Midbrain (tissue), 1 donor: ENCODE results near the gene FPR3.
"Not testable (repeated sequence)": the region's sequence is repeated elsewhere in the genome, so short reads cannot be mapped to it uniquely, and the experiment has no call there.

Experiments
- DNase-seq: peaks from one replicate; lab custom pipeline; 2025; lab: John Stamatoyannopoulos, UW

The FPR3 gene, protein sequence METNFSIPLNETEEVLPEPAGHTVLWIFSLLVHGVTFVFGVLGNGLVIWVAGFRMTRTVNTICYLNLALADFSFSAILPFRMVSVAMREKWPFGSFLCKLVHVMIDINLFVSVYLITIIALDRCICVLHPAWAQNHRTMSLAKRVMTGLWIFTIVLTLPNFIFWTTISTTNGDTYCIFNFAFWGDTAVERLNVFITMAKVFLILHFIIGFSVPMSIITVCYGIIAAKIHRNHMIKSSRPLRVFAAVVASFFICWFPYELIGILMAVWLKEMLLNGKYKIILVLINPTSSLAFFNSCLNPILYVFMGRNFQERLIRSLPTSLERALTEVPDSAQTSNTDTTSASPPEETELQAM

DNA sequence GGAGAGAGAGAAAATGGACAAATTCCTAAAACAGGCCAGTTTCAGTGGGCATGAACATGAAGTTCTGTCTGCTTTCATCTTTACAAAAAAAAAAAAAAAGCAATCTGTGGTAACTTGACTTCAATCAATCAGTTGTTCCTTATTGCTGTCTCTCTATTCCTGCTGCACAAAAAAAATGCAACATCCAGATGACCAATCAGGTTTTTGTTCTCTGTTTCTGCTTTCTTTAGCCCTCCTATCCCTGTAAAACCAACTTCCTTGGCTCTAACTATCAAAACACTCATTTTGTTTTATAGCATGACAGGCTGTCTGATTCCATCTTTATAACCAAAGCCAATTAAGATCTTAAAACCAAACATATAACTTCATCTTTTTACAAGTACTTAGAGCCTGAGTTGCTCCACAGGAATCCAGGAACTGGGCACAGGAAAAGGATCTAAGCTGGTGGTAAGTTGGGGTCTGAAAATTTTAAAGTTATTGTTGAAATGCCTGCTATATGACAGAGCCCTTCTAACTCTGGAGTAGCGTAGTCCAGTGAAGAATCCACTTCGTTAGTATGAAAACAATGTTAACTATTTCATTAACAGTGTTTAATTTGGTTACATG, at the start of gene FPR3:
Gene FPR3, plus strand, starts transcription at position 273 of the 606 bp plus-strand sequence. CDS start 28,592 bp downstream, outside the sequence.
- DNase-seq, result no peak

DNA sequence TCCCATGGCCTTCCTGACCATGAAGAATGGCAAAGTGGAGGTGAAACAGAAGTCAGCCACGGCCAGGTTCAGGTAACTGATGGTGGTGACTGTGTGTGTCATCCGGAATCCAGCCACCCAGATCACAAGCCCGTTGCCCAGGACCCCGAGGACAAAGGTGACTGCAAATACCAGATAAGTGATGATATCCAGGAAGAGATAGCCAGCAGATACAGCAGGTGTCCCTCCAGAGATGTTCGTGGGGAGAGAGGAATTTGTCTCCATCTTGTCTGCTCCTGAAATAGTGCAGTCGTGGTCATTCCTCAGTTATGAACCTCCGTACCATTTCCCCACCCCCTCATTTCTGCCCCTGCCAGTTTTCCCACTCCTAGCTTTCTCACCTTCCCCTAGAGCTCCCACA, 48.2 kb upstream of the FPR3 start:
- DNase-seq, result no peak

DNA sequence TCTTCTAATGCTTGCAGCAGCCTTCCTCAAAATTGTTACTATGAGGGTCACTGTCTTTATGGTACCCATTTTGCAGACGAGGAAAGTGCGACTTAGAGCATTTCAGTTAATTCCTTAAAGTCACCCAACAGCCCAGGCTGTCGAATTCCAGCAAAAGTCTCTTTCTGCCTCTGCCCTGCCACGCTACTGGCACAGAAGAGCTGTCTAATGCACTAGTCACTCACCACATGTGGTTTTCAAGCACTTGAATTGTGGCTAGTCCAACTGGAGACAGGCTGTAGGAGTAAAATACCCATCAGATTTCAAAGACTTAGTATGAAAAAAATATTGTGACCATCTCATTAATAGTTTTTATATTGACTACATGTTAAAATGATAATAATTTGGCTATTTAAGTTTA, 45.0 kb upstream of the FPR3 start:
- DNase-seq, result no peak

GRCh38 chr19:51750400-51751094, 44.4 kb upstream of the FPR3 start:
- no peak for DNase-seq

GRCh38 chr19:51751655-51752054, 43.3 kb upstream of the FPR3 start, which contains the start of gene FPR1:
Gene FPR1 (minus strand): TSS chr19:51751878. CDS start chr19:51746994, 4,884 bp downstream.
- DNase-seq, result peak; percentile 28

DNA sequence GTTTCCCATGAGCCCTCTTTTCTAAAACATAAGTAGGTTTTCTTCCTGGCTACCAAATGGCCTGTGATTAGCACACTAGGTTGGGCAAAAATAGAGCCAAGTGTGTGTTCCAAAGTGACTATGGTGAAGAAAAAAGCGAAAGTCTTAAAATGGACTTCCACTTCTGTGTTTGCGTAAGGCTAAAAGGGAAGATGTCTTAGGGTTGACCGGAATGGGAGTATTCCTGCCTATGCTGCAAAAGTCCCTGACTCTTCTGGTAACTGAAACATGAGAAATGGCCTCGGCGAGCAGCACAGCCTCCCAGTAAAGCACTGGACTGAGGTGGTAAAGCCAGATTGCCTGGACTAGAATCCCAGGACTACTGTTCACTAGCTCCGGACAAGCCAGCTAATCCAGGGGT, 40.8 kb upstream of the FPR3 start:
- DNase-seq, result peak; percentile 47

DNA sequence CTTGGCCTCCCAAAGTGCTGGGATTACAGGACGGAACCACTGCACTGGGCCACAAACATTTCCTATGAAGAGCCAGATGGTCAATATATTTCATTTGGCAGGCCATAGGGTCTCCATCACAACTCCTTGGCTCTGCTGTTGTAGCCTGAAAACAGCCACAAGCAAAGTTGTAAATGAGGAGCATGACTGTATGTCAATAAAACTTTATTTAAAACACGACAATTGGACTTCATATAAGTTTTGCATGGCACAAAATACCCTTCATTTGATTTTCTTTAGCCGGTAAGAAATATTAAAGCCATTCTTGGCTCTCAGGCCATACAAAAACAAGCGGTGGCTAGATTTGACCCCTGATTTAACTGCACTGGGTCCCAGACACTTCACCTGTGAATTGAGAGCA, 40.2 kb upstream of the FPR3 start:
- DNase-seq, result no peak

DNA sequence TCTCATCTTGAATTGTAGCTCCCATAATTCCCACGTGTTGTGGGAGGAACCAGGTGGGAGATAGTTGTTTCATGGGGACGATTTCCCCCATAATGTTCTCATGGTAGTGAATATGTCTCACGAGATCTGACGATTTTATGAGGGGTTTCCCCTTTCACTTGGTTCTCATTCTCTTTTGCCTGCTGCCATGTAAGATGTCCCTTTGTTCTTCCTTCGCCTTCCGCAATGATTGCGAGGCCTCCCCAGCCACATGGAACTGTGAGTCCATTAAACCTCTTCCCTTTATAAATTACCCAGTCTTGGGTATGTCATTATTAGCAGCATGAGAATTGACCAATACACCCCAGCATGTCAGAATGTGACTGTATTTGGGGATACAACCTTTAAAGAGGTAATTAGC, 39.4 kb upstream of the FPR3 start:
- DNase-seq, result no peak

- DNase-seq, result no peak
Observed at GRCh38 chr19:51760697-51761356, 34.1 kb upstream of the FPR3 start, which contains the start of gene FPR2. Gene FPR2 (plus strand): TSS chr19:51761180. CDS start chr19:51768659, 7,479 bp downstream.

- no peak for DNase-seq
Observed at GRCh38 chr19:51761696-51762095, 33.3 kb upstream of the FPR3 start.

- DNase-seq, result no peak
Observed at GRCh38 chr19:51765086-51765485, 29.9 kb upstream of the FPR3 start.

DNA sequence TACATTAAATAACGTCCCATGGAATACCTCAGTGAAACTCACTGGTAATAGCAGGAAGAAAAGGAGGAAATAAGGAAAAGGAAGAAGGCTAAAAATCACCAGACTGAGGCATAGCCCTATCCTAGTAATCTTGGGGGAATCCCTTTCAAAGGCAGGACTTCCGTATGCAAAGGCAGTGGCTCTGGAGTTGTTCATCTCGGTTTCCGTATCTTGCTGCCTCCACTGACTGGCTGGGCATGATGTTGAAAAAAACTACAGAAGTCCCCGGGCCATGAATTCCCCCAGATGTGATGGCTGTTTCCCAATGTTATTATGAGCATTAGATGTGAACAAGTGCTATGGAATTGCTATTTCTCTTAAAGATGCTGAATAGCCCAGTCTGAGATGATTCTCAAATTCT, 28.5 kb upstream of the FPR3 start:
- DNase-seq, result no peak

DNA sequence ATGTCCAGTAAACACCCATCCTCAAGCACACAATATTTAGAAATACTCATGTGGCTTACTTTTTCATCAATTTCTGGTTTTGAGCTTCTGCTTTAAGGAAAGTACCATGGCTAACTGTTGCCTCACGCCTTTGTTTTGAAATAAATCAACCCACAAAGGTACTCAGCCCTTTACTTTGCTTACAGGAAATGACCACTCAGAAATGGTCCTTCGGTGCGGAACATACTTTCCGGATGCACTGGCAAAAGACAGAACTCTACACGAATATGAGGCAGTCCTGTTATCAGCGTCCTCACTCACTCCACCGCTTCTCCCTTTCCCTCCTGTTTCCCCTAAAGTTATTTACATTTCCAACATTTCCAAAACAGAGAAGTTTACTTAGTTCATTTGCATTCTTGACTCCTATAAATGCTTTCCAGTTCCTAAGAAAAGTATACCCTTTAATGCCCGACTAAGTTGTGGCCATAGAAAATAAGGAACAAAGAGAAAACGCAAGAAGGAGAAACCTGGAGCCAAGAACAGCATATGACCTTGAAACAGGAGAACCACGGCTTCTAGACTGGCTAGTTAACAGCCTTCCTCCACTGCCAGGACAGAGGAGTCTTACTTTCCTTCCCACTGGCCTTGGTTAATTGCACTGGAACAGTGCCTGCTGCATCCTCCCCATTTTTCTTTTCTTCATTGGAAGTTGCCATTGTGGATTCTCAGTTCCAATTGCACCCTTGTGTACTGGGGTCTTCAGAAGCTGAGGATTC, 23.4 kb upstream of the FPR3 start:
- no peak for DNase-seq

DNA sequence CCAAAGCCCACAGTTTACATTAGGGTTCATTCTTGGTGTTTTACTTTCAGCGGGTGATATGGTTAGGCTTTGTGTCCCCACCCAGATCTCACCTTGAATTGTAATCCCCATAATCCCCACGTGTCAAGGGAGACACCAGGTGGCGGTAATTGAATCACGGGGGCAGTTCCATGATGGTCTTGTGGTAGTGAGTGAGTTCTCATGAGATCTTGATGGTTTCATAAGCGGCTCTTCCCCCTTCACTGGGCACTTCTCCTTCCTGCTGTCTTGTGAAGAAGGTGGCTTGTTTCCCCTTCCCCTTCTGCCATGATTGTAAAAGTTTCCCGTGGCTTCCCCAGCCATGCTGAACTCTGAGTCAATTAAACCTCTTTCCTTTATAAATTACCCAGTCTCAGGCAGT, 22.0 kb upstream of the FPR3 start:
- DNase-seq, result no peak

- not testable (repeated sequence) for DNase-seq
Observed at GRCh38 chr19:51776561-51776960, 18.4 kb upstream of the FPR3 start.

DNA sequence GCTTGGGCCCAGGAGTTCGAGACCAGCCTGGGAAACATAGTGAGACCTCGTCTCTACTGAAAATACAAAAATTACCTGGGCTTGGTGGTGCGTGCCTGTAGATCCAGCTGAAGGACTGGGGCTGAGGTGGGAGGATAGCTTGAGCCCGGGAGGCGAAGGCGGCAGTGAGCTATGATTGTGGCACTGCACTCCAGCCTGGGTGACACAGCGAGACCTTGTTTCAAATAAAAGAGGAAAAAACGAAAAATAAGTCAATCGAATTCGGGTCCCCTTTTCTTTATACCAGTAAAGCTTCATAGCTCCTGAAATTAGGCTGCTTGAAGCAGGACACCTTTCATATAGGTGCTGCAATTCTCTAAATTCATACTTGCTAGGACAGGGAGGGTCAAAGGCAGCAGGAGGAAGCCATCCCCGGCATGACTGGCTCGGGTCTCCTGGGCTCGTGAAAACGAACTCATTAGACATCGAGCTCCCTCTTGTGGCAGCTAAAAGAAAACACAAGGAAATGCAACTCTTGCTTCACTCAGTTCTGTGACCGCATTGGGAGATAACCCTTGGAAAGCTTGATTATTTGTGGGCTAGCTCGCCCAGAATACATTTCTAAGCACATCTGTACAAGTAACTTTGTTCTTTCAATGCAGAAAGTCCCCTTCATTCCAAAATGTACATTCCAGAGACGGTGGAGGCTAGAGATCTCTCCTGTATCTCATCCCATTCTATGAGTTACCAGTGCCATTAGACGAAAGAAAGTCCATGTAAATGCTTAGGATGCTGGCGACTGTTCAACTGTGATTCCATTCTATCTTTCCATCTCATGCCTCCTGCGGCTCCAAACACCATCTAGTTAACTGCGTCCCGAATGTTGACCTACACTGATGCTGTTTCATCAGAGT, 17.1 kb upstream of the FPR3 start:
- peak; percentile 82 for DNase-seq

DNA sequence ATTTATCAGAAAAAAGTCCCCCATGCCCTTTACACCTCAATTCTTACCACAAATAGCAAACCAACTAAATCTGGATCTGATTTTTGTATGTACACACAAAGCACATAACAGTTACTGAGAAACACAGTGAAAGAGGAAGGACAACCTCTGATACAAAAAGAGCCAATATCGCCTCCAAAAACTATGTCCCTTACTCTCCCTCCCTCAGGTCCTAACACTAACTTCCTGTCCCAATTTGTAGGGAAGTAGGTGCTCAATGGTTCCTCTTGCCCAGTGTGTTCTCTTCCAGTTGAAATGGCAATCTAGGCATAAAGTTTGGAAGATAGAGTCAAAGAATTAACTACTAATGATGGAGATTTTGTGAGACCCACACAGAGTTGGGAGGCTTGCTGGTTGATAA, 15.8 kb upstream of the FPR3 start:
- DNase-seq, result no peak

DNA sequence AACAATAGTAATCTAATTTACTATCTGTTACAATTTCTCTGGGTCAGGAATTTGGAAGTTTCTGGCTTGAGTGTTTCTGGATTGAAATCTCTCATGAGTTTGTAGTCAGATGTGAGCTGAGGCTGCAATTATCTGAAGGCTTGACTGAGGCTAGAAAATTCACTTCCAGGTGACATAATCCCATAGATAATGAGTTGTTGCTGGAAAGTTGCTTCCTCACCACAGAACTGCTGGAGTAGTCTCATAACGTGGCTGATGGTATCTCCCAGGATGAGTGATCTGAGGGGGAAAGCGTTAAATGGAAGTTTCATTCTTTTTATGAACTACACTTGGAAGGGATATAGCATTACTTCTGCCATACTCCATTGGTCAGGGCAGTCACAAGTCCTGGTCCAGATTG, 15.3 kb upstream of the FPR3 start:
- no peak for DNase-seq

DNA sequence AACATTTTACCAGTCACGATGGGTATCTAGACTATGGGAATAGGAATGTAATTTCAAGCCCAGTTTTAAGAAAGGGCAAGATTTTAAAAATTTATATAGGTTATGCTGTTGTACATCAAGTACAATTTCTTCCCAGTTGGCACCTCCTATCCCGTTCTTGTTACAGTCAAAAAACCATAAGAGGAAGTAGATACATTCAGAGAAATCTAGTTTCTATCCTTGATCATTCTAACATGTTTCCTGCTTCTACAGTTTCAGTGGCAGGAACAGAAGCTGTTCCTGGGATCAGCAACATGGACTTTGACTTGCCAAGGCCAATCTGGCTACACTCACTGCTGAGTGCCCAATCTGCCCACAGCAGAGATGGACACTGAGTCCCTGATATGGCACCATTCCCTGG, 14.7 kb upstream of the FPR3 start:
- DNase-seq, result no peak

DNA sequence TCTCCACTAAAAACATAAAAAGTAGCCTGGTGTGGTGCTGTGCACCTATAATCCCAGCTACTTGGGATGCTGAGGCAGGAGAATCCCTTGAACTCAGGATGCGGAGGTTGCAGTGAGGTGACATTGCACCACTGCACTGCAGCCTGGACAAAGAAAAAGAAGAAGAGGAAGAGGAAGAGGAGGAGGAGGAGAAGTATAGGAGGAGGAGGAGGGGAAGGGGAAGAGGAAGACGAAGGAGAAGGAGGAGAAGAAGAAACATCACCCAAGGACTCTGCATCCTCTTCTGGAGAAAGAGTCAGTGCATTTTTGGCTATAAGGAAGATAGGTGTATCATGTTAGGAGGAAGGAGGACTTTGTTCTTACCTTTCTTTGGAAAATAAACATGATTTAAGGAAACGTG, 13.0 kb upstream of the FPR3 start:
- DNase-seq, result no peak

DNA sequence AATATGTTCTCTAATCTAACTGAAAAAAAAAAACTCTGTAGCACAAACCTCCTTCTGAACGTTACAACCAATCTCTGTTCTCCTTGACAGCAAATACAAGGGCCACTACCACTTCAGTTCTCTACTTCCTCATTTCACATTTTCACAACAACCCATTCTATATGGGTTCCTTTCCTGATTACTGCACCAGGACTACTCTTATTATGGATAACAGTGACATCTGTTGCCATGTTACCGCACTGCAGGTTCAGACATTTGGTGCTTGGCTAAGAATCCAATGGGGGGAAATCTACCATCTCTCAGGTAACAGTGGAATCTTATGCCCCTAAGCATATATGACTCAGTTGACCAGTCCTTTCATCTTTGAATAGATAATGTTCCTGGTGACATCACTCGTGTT, 11.6 kb upstream of the FPR3 start:
- no peak for DNase-seq
